ENCODE data around the gene TMEM121B.

GRCh38 chr22:17120711-17121232 is 388 bp downstream of the TMEM121B start:
- TF ChIP-seq CTCF (conservative IDR thresholded peaks at IDR 0.05; ENCODE audit: low read depth in 2 of 2) (no peak), EZH2 (IDR thresholded peaks at IDR 0.05; ENCODE audit: low read depth, unreplicated experiment) (no peak), POLR2AphosphoS5 (IDR thresholded peaks at IDR 0.05; ENCODE audit: low read depth) (no peak), REST (IDR thresholded peaks at IDR 0.05; ENCODE audit: unreplicated experiment) (no peak), STAT1 (IDR thresholded peaks at IDR 0.05; ENCODE audit: unreplicated experiment) (no peak), JUNB (IDR thresholded peaks at IDR 0.05; ENCODE audit: unreplicated experiment) (no peak), EZH2phosphoT487 (IDR thresholded peaks at IDR 0.05; ENCODE audit: unreplicated experiment) (no peak), ZNF331 (CRISPR knock-in tag; IDR thresholded peaks at IDR 0.05; ENCODE audit: low read depth) (no peak)

Measured in GM23338 (cell line).